Stimulated activated CD8-positive, alpha-beta memory T cell treated with anti-CD3 and anti-CD28 coated beads, Interleukin-15, amount 100 ng/mL, for 48 hours (primary cell): ENCODE measurements around the gene INF2.

ENCODE experiments used
- DNase-seq, 2 donors: peaks; one replicate each; pipeline ENCODE4 v3.0.0-alpha.2; 2020; ENCODE audit warnings: low read depth in 2 of 2

INF2 gene

GRCh38 chr14:104770851-104771272 is 81.4 kb downstream of the INF2 start:
- DNase-seq, result no peak

- DNase-seq, result no peak
Observed at GRCh38 chr14:104771374-104771773, 82.0 kb downstream of the INF2 start.
